ENCODE results near the gene TAX1BP3. TPM values are rescaled to one million over a fixed set of nuclear protein-coding genes. Genes with fewer than 3 reads are reported as not detected.

TAX1BP3 gene
- total and polyA plus RNA-seq, 4 donors, result 11.9 to 27.7 (median 20.0) TPM

DNA sequence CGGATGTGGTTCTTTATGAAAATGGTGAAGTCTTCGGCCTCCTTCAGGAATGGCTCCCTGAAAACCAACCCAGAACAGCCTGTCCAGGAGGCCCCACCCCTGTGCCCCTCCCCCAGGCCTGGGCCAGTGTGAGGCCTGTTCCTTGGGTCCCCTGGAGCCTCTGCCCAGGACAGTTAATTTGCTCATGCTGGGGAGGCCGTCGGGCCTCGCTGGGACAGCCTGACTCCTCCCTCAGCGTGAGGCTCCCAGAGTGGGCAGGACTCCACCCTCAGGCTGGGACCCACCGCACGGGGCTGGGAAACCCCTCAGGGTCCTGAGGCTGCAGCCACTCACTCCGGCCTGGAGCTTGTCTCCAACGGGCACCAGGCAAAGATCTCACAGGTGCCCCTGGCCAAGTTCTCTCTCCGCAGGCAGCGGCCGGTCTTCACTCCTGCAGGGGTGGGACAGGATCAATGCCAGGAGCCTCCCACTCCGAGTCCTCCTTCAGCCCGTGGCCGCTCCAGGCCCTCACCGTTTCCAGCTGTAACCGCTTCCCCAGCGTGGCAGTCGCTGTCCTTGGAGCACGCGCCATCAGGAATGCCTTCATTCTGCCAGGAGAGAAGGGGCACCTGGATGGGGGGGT, 21.8 kb upstream of the TAX1BP3 start (continued):
- TF ChIP-seq, protein P1, sequence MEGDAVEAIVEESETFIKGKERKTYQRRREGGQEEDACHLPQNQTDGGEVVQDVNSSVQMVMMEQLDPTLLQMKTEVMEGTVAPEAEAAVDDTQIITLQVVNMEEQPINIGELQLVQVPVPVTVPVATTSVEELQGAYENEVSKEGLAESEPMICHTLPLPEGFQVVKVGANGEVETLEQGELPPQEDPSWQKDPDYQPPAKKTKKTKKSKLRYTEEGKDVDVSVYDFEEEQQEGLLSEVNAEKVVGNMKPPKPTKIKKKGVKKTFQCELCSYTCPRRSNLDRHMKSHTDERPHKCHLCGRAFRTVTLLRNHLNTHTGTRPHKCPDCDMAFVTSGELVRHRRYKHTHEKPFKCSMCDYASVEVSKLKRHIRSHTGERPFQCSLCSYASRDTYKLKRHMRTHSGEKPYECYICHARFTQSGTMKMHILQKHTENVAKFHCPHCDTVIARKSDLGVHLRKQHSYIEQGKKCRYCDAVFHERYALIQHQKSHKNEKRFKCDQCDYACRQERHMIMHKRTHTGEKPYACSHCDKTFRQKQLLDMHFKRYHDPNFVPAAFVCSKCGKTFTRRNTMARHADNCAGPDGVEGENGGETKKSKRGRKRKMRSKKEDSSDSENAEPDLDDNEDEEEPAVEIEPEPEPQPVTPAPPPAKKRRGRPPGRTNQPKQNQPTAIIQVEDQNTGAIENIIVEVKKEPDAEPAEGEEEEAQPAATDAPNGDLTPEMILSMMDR (IDR thresholded peaks at IDR 0.05; ENCODE audit: low read depth, low read length, missing input control), result no peak
- TF ChIP-seq JUND (IDR thresholded peaks at IDR 0.05), result no peak
- TF ChIP-seq FOXA1 (IDR thresholded peaks at IDR 0.05), result no peak

DNA sequence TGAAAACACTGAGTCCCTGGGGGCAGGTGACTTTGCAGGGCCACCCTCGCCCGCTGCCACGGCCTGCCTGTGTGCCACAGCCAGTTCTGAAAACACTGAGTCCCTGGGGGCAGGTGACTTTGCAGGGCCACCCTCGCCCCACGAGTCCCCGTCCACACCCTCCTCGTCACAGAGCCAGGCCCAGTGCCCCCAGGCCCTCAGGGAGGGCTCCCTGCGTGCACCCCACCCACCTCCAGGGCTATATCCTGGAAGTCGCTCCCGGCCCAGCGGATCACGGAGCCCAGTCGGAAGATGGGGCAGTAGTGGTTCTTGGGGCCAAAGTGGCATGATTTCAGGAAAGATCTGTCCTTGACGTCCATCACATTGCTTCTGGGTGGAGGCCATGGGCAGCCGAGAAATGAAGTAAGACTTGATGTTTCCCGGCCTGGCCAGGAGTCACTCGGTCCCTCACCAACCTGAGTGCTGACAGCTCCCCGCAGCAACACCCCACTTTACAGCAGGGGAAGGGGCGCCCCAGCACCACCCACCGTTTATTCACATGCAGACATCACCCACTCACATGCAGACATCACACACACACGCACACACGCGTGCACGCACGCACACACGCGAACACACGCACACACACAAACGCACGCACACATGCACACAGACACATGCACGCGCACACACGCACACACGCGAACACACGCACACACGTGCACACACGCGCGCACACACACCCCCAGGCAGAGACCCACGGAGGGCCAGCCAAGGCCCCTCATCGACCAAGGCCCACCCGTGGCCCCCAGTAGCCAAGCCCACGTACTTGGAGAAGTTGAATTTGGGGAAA, 21.1 kb upstream of the TAX1BP3 start:
- H3K4me1 ChIP-seq (ENCODE audit: control insufficient read depth in 4 of 4, insufficient read depth in 4 of 4, low read length in 3 of 4), result no peaks in the 10 kb centered on the region
- no peak for DNase-seq (ENCODE audit: low spot score)
- no peaks in the 10 kb centered on the region for H3K9me3 ChIP-seq (ENCODE audit: control insufficient read depth in 4 of 4, low read length in 3 of 4)
- no peak overlapping the region for H3K27ac ChIP-seq (ENCODE audit: low read depth in 1 of 2, low read length in 2 of 2)
- H3K36me3 ChIP-seq (ENCODE audit: control insufficient read depth in 4 of 4, insufficient read depth in 3 of 4, low read depth in 1 of 4, low read length in 3 of 4), result no peaks in the 10 kb centered on the region
- no peak overlapping the region for H3K4me3 ChIP-seq (ENCODE audit: low read depth in 1 of 3, low read length in 3 of 3)
- H3K9ac ChIP-seq (ENCODE audit: low read depth in 1 of 2, low read length in 2 of 2), result no peak overlapping the region
- H3K27me3 ChIP-seq (ENCODE audit: control insufficient read depth in 4 of 4, insufficient read depth in 4 of 4, low read length in 3 of 4), result no peaks in the 10 kb centered on the region
- no peak for TF ChIP-seq EGR1 (IDR thresholded peaks at IDR 0.05; ENCODE audit: low read depth in 2 of 2)
- no peak for TF ChIP-seq FOXA2 (IDR thresholded peaks at IDR 0.05)
- TF ChIP-seq RXRA (IDR thresholded peaks at IDR 0.05), result no peak
- TF ChIP-seq TAF1 (conservative IDR thresholded peaks at IDR 0.05), result no peak
- TF ChIP-seq, protein P2, sequence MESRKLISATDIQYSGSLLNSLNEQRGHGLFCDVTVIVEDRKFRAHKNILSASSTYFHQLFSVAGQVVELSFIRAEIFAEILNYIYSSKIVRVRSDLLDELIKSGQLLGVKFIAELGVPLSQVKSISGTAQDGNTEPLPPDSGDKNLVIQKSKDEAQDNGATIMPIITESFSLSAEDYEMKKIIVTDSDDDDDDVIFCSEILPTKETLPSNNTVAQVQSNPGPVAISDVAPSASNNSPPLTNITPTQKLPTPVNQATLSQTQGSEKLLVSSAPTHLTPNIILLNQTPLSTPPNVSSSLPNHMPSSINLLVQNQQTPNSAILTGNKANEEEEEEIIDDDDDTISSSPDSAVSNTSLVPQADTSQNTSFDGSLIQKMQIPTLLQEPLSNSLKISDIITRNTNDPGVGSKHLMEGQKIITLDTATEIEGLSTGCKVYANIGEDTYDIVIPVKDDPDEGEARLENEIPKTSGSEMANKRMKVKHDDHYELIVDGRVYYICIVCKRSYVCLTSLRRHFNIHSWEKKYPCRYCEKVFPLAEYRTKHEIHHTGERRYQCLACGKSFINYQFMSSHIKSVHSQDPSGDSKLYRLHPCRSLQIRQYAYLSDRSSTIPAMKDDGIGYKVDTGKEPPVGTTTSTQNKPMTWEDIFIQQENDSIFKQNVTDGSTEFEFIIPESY (IDR thresholded peaks at IDR 0.05), result no peak
- no peak for TF ChIP-seq NR2F2 (IDR thresholded peaks at IDR 0.05)
- no peak for TF ChIP-seq HNF4A (conservative IDR thresholded peaks at IDR 0.05)
- TF ChIP-seq, protein P3, sequence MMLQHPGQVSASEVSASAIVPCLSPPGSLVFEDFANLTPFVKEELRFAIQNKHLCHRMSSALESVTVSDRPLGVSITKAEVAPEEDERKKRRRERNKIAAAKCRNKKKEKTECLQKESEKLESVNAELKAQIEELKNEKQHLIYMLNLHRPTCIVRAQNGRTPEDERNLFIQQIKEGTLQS (IDR thresholded peaks at IDR 0.05), result no peak
- TF ChIP-seq RAD21 (IDR thresholded peaks at IDR 0.05), result no peak
- no peak for TF ChIP-seq JUND (IDR thresholded peaks at IDR 0.05)
- TF ChIP-seq, protein P4, sequence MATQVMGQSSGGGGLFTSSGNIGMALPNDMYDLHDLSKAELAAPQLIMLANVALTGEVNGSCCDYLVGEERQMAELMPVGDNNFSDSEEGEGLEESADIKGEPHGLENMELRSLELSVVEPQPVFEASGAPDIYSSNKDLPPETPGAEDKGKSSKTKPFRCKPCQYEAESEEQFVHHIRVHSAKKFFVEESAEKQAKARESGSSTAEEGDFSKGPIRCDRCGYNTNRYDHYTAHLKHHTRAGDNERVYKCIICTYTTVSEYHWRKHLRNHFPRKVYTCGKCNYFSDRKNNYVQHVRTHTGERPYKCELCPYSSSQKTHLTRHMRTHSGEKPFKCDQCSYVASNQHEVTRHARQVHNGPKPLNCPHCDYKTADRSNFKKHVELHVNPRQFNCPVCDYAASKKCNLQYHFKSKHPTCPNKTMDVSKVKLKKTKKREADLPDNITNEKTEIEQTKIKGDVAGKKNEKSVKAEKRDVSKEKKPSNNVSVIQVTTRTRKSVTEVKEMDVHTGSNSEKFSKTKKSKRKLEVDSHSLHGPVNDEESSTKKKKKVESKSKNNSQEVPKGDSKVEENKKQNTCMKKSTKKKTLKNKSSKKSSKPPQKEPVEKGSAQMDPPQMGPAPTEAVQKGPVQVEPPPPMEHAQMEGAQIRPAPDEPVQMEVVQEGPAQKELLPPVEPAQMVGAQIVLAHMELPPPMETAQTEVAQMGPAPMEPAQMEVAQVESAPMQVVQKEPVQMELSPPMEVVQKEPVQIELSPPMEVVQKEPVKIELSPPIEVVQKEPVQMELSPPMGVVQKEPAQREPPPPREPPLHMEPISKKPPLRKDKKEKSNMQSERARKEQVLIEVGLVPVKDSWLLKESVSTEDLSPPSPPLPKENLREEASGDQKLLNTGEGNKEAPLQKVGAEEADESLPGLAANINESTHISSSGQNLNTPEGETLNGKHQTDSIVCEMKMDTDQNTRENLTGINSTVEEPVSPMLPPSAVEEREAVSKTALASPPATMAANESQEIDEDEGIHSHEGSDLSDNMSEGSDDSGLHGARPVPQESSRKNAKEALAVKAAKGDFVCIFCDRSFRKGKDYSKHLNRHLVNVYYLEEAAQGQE (IDR thresholded peaks at IDR 0.05), result no peak
- TF ChIP-seq, protein P5, sequence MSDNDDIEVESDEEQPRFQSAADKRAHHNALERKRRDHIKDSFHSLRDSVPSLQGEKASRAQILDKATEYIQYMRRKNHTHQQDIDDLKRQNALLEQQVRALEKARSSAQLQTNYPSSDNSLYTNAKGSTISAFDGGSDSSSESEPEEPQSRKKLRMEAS (IDR thresholded peaks at IDR 0.05), result no peak
- no peak for TF ChIP-seq SP1 (IDR thresholded peaks at IDR 0.05)
- WGBS, result 90% methylated on average over 44 of the region's 44 CpGs

Measured in liver (tissue), 9 donors.